ENCODE measurements around the gene ZNF17. TPM values are rescaled to one million over a fixed set of nuclear protein-coding genes. Genes with fewer than 3 reads are reported as not detected.

Gene ZNF17
- total RNA-seq, 1 donor from 2014 or later: 12.7 TPM

DNA sequence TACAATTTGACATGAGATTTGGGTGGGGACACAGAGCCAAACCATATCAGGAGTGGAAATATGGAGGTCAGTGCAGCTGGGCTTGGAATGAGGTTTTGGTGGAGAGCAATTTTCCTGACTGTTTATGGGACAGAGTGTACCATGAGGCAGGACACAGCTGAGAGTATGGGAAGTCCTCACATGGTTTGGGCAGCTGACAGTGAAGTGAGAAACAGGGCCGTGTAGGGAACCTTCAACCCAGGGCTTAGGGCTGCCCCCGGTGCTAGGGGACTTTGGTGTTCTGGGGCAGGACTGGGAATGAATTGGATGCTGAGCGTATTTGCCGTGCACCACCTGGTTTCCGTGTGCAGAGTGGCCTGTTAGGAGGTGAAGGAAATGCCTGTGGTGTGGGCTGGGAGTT lies 15.3 kb upstream of the ZNF17 start:
- TF ChIP-seq, protein P1, sequence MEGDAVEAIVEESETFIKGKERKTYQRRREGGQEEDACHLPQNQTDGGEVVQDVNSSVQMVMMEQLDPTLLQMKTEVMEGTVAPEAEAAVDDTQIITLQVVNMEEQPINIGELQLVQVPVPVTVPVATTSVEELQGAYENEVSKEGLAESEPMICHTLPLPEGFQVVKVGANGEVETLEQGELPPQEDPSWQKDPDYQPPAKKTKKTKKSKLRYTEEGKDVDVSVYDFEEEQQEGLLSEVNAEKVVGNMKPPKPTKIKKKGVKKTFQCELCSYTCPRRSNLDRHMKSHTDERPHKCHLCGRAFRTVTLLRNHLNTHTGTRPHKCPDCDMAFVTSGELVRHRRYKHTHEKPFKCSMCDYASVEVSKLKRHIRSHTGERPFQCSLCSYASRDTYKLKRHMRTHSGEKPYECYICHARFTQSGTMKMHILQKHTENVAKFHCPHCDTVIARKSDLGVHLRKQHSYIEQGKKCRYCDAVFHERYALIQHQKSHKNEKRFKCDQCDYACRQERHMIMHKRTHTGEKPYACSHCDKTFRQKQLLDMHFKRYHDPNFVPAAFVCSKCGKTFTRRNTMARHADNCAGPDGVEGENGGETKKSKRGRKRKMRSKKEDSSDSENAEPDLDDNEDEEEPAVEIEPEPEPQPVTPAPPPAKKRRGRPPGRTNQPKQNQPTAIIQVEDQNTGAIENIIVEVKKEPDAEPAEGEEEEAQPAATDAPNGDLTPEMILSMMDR (IDR thresholded peaks at IDR 0.05): no peak
- Mint-ChIP-seq H3K27me3 (ENCODE audit: unreplicated experiment) (no peaks in the 10 kb centered on the region), H3K4me1 (ENCODE audit: unreplicated experiment) (peaks cover 9% of the 10 kb centered on the region), H3K4me3 (ENCODE audit: unreplicated experiment) (no peak overlapping the region), H3K36me3 (ENCODE audit: unreplicated experiment) (peaks cover 71% of the 10 kb centered on the region), H3K27ac (ENCODE audit: unreplicated experiment) (no peak overlapping the region), H3K9me3 (ENCODE audit: unreplicated experiment) (peaks cover 49% of the 10 kb centered on the region)
- peak; percentile 62 for DNase-seq (ENCODE audit: extremely low spot score, unreplicated experiment)

- peaks cover 79% of the 10 kb centered on the region for H3K36me3 Mint-ChIP-seq (ENCODE audit: unreplicated experiment)
- peaks cover 54% of the 10 kb centered on the region for H3K9me3 Mint-ChIP-seq (ENCODE audit: unreplicated experiment)
- no peak for DNase-seq (ENCODE audit: extremely low spot score, unreplicated experiment)
- TF ChIP-seq, protein P1 (IDR thresholded peaks at IDR 0.05): no peak
- H3K27ac Mint-ChIP-seq (ENCODE audit: unreplicated experiment): no peak overlapping the region
- H3K4me1 Mint-ChIP-seq (ENCODE audit: unreplicated experiment): no peaks in the 10 kb centered on the region
- H3K27me3 Mint-ChIP-seq (ENCODE audit: unreplicated experiment): no peaks in the 10 kb centered on the region
- no peak overlapping the region for H3K4me3 Mint-ChIP-seq (ENCODE audit: unreplicated experiment)
Observed at GRCh38 chr19:57398868-57399267, 12.1 kb upstream of the ZNF17 start.

- no peak overlapping the region for H3K27ac Mint-ChIP-seq (ENCODE audit: unreplicated experiment)
Observed at GRCh38 chr19:57403737-57404563, 7.0 kb upstream of the ZNF17 start.

DNA sequence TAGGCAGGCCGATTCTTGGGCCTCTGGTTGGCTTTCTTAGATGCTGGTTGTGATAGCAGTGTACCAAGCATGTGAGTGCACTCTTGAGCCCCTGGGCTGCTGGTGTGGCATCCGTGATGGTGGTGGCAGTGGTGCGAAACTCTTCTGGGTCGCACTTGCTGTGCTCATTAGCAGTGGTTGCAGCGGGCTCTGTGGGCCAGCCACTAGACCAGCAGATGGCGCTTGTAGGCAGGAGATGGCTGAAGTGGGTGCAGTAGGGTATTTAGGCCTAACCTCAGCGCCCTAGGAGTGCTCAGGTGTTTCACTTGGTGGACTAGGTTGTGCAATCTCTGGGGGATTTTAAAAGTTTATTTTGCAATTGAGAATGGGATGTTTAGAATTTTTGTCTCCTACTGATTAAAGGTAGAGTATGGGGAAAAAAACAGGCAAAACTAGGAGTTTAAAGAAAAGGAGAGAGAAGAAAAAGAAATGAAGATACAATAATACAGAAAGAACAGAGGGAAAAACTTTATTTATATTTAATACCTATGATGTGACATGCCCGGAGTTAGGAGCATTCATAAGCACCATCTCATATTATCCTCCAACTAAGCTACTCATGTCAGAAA lies 4.3 kb upstream of the ZNF17 start:
- no peak for DNase-seq (ENCODE audit: extremely low spot score, unreplicated experiment)
- H3K27me3 Mint-ChIP-seq (ENCODE audit: unreplicated experiment): no peaks in the 10 kb centered on the region
- H3K4me1 Mint-ChIP-seq (ENCODE audit: unreplicated experiment): peaks cover 10% of the 10 kb centered on the region
- peaks cover 10% of the 10 kb centered on the region for H3K36me3 Mint-ChIP-seq (ENCODE audit: unreplicated experiment)
- H3K9me3 Mint-ChIP-seq (ENCODE audit: unreplicated experiment): no peaks in the 10 kb centered on the region
- TF ChIP-seq, protein P1 (IDR thresholded peaks at IDR 0.05): peak; percentile 70
- no peak overlapping the region for H3K4me3 Mint-ChIP-seq (ENCODE audit: unreplicated experiment)
- H3K27ac Mint-ChIP-seq (ENCODE audit: unreplicated experiment): no peak overlapping the region

More at GRCh38 chr19:57403737-57404563, 7.0 kb upstream of the ZNF17 start:
- no peak for DNase-seq (ENCODE audit: extremely low spot score, unreplicated experiment)
- Mint-ChIP-seq H3K4me3 (ENCODE audit: unreplicated experiment) (no peak overlapping the region), H3K4me1 (ENCODE audit: unreplicated experiment) (no peaks in the 10 kb centered on the region), H3K36me3 (ENCODE audit: unreplicated experiment) (peaks cover 31% of the 10 kb centered on the region), H3K27me3 (ENCODE audit: unreplicated experiment) (no peaks in the 10 kb centered on the region), H3K9me3 (ENCODE audit: unreplicated experiment) (peaks cover 11% of the 10 kb centered on the region)
- TF ChIP-seq, protein P1 (IDR thresholded peaks at IDR 0.05): no peak

DNA sequence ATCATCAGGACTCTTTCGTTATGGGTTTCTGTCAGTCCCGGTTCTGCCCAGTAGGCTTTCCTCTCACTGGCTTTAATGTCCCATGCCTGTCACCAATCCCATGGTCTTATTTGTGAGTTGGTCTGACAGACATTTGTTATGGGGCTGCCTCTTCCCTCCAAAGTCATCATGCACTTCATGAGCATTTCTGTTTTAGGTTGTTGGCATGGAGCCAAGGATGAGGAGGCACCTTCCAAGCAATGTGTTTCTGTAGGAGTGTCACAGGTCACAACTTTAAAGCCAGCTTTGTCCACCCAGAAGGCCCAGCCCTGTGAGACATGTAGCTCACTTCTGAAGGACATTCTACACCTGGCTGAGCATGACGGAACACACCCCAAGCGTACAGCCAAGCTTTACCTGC lies 8.5 kb downstream of the ZNF17 start:
- Mint-ChIP-seq H3K4me3 (ENCODE audit: unreplicated experiment) (no peak overlapping the region), H3K36me3 (ENCODE audit: unreplicated experiment) (peaks cover 74% of the 10 kb centered on the region), H3K27ac (ENCODE audit: unreplicated experiment) (no peak overlapping the region), H3K9me3 (ENCODE audit: unreplicated experiment) (peaks cover 29% of the 10 kb centered on the region), H3K27me3 (ENCODE audit: unreplicated experiment) (no peaks in the 10 kb centered on the region), H3K4me1 (ENCODE audit: unreplicated experiment) (no peaks in the 10 kb centered on the region)
- TF ChIP-seq, protein P1 (IDR thresholded peaks at IDR 0.05): no peak
- no peak for DNase-seq (ENCODE audit: extremely low spot score, unreplicated experiment)

Measured in osteocyte (in vitro differentiated cells).